K562 (cell line): ENCODE measurements around the gene RBMX. TPM values are rescaled to one million over a fixed set of nuclear protein-coding genes. Genes with fewer than 3 reads are reported as not detected.
A peak's percentile ranks its signal among the peaks of the same experiment; 100 is the strongest.

Experiments used
- ATAC-seq: fragments of 200-7000 bp; cut with Tn5 transposase; 3 replicates; pipeline ENCODE4 v1.9.1; 2020; ENCODE audit warnings: moderate library complexity
- BruUV-seq: library from RNA; stranded (reverse); fragments of 400-500 nt; replicated peaks from 2 replicates; lab custom pipeline; 2021; lab: Mats Ljungman, UMichigan
- CTCF ChIA-PET: fragments of 300-600 bp; formaldehyde crosslinking; extraction: SDS; loops from one replicate; lab custom pipeline; 2021; ENCODE audit warnings: low intra/inter-chr PET ratio; lab: Yijun Ruan, JAX
- POLR2A ChIA-PET: fragments of 300-600, 350-650 bp; sonication (Branson Sonifier 250); formaldehyde crosslinking; extraction: SDS; loops from one replicate; lab custom pipeline; 2021; ENCODE audit warnings: antibody characterized with exemption, inconsistent platforms; lab: Yijun Ruan, JAX
- DNase-seq, 4 experiments: peaks; one replicate each; pipeline versions ENCODE4 v3.0.0 to v3.0.0-alpha.2; 2011 to 2018; ENCODE audit warnings: low spot score in 3 of 4, mixed read lengths in 3 of 4; ENCODE audit errors: extremely low read depth in 1 of 4
- FAIRE-seq: peaks from 2 replicates; lab custom pipeline; 2011; peaks lifted over from hg19 to GRCh38; lab: Jason Lieb, UNC
- H2AFZ ChIP-seq: 2 replicates; pipeline ENCODE4 v1.6.0; 2011; ENCODE audit warnings: low read depth, low read length, control low read depth, inconsistent platforms
- H3K27ac ChIP-seq: fragments of 200-600 bp; 3 replicates; pipeline ENCODE4 v1.8.0; 2011; ENCODE audit warnings: low read depth, mild to moderate bottlenecking, control low read depth, inconsistent platforms, low read length, moderate library complexity, mixed read lengths; ENCODE audit errors: extremely low read depth
- H3K27me3 ChIP-seq, 2 experiments: fragments of 300-600 bp in 1 of 2; 2 replicates in 1 of 2; 3 replicates in 1 of 2; pipeline versions ENCODE4 v1.6.0 to v1.8.0; 2011; ENCODE audit warnings: inconsistent platforms in 2 of 2, low read length in 2 of 2, mild to moderate bottlenecking in 1 of 2, mixed read lengths in 1 of 2, moderate library complexity in 1 of 2; ENCODE audit not compliant: control insufficient read depth in 2 of 2, insufficient read depth in 2 of 2
- H3K36me3 ChIP-seq: fragments of 300-600 bp; 3 replicates; pipeline ENCODE4 v1.8.0; 2011; ENCODE audit warnings: mild to moderate bottlenecking, low read length, inconsistent platforms; ENCODE audit not compliant: control insufficient read depth, insufficient read depth
- H3K4me1 ChIP-seq, 2 experiments: fragments of 200-600 bp in 1 of 2; replicated peaks in 1 of 2; 2 replicates in 1 of 2; 3 replicates in 1 of 2; pipeline versions ENCODE4 v1.5.1 to v1.8.0; 2011; ENCODE audit warnings: inconsistent platforms in 2 of 2, low read length in 2 of 2, mild to moderate bottlenecking in 1 of 2, mixed read lengths in 1 of 2, moderate library complexity in 1 of 2; ENCODE audit not compliant: control insufficient read depth in 2 of 2, insufficient read depth in 2 of 2
- H3K4me2 ChIP-seq: 2 replicates; pipeline ENCODE4 v1.6.1; 2011; ENCODE audit warnings: low read length, control low read depth, inconsistent platforms, mixed read lengths; ENCODE audit not compliant: insufficient read depth
- H3K4me3 ChIP-seq: fragments of 200-600 bp; sonication (generic), shearing (Covaris generic); 2 replicates; pipeline ENCODE4 v1.5.1; 2016; ENCODE audit warnings: control low read depth, inconsistent platforms
- H3K79me2 ChIP-seq: fragments of 200-600 bp; 3 replicates; pipeline ENCODE4 v1.8.0; 2011; ENCODE audit warnings: low read length, inconsistent platforms; ENCODE audit not compliant: control insufficient read depth, insufficient read depth
- H3K9ac ChIP-seq, 2 experiments: 2 replicates each; pipeline versions ENCODE4 v1.6.0 to v1.6.1; 2011; ENCODE audit warnings: low read depth in 2 of 2, low read length in 2 of 2, control low read depth in 1 of 2, inconsistent platforms in 1 of 2, mild to moderate bottlenecking in 1 of 2, mixed read lengths in 1 of 2; ENCODE audit not compliant: insufficient read depth in 1 of 2
- H3K9me1 ChIP-seq: one replicate; pipeline ENCODE4 v1.6.0; 2011; ENCODE audit warnings: inconsistent platforms, mild to moderate bottlenecking, low read length, moderate library complexity; ENCODE audit not compliant: control insufficient read depth, insufficient read depth
- H3K9me3 ChIP-seq: replicated peaks from 2 replicates; pipeline ENCODE4 v1.5.1; 2011; ENCODE audit warnings: low read depth, low read length, inconsistent platforms; ENCODE audit not compliant: control insufficient read depth, insufficient read depth
- H4K20me1 ChIP-seq: replicated peaks from 2 replicates; pipeline ENCODE4 v1.6.1; 2011; ENCODE audit warnings: low read length, inconsistent platforms, mixed read lengths; ENCODE audit not compliant: control insufficient read depth, insufficient read depth
- CXXC5 ChIP-seq: fragments of 250-450 bp; sonication (Bioruptor Pico); IDR thresholded peaks from 2 replicates; pipeline ENCODE4 v1.8.0; 2022; ENCODE audit warnings: inconsistent platforms, mild to moderate bottlenecking, moderate library complexity
- HLTF ChIP-seq: fragments of 450-650 bp; IDR thresholded peaks from 2 replicates; pipeline ENCODE4 v1.6.1; 2016
- HMGN3 ChIP-seq: IDR thresholded peaks from 2 replicates; pipeline ENCODE4 v1.6.1; 2011; ENCODE audit warnings: borderline replicate concordance, low read depth, mild to moderate bottlenecking, mixed read lengths, low read length; ENCODE audit not compliant: insufficient read length; ENCODE audit errors: extremely low read depth
- SPI1 ChIP-seq: IDR thresholded peaks from 2 replicates; pipeline ENCODE4 v1.6.1; 2011; ENCODE audit warnings: low read depth, low read length, control low read depth, borderline replicate concordance
- WGBS: fragments of 100-300 bp; shearing (Covaris generic); methylation state at CpG from one replicate; pipeline ENCODE4 v1.1.6; 2016; ENCODE audit warnings: low coverage, mixed read lengths; ENCODE audit not compliant: insufficient coverage; ENCODE audit errors: missing lambda C conversion rate; 5-methylcytosine and 5-hydroxymethylcytosine counted together
- in situ Hi-C: fragments of 300-500 bp; cut with MboI; formaldehyde crosslinking; loops from 4 replicates; pipeline ENCODE4 v1.15.0; 2018; ENCODE audit warnings: inconsistent platforms, mixed read lengths
- intact Hi-C: fragments of 100-400 bp; cut with micrococcal nuclease; formaldehyde crosslinking; loops from 2 replicates; pipeline ENCODE4 v1.14.2; 2022
- polyA plus RNA-seq, 8 experiments: library from polyadenylated mRNA; depleted of rRNA in 4 of 8; stranded (reverse) in 5 of 8; unstranded in 3 of 8; fragments of >200 nt; fragmentation: Nextera tagmentation in 2 of 8; fragmentation: Illumina TruSeq in 1 of 8; extraction: Ambion mirVana in 2 of 8; extraction: Trizol in 1 of 8; gene quantifications; 2 replicates each; pipeline versions ENCODE4 v1.2.1 to v1.2.3, GENCODE V29; 2011 to 2014; ENCODE audit warnings: inconsistent platforms in 1 of 8, missing spikeins in 1 of 8
- total RNA-seq, 7 experiments: library from RNA; depleted of rRNA in 6 of 7; stranded (reverse); fragments of >200 nt in 6 of 7; fragmentation: Illumina TruSeq in 2 of 7; extraction: Trizol in 2 of 7; gene quantifications; 2 replicates each; pipeline versions ENCODE4 v1.2.1 to v1.2.3, GENCODE V29; 2011 to 2021; ENCODE audit warnings: low replicate concordance in 1 of 7
- TF ChIP-seq, protein P1 (sequence below): sonication (generic); IDR thresholded peaks from 2 replicates; pipeline ENCODE4 v1.6.1; 2016

Gene RBMX
- total and polyA plus RNA-seq, 9 of the 15 experiments (the other 6 are each of a cell fraction or from before 2014, with no cell fraction given), result 405 to 671 (median 540) TPM

DNA sequence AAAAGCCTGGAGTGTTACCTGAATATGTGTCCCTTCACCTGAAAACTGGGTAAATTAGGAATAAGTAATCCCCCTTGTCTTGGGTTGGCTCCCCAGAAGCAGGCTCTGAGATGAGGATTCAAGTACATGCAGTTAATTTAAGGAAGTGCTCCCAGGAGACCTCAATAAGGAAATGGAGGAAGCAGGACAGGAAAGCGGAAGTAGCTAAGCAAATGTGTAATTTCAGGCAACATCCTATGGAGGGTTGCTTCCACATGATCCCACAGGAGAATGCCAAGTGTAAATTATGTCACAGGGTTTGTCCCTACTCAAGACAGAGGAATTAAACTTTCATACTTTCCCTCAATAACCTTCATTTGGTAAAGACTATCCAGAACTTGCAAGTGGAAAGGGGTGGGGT is 51.7 kb downstream of the RBMX start:
- H3K27ac ChIP-seq, result no peak overlapping the region
- H3K4me2 ChIP-seq, result no peak overlapping the region
- no peak overlapping the region for H3K9ac ChIP-seq
- H3K4me3 ChIP-seq, result no peak overlapping the region
- H4K20me1 ChIP-seq, result no peaks in the 10 kb centered on the region
- H2AFZ ChIP-seq, result no peak overlapping the region
- ATAC-seq, result no peak
- DNase-seq, result no peak
- no peaks in the 10 kb centered on the region for H3K36me3 ChIP-seq
- CTCF ChIA-PET, result no interaction called here
- no peak for FAIRE-seq
- in situ Hi-C loops, result no loop called here
- no peaks in the 10 kb centered on the region; a peak in 1 of 5 replicates for H3K4me1 ChIP-seq
- WGBS, result 83% methylated on average over 1 of the region's 1 CpG
- no TSS peak for BruUV-seq
- H3K9me3 ChIP-seq, result no peaks in the 10 kb centered on the region
- intact Hi-C loops, result no loop called here
- no peaks in the 10 kb centered on the region for H3K9me1 ChIP-seq
- no peaks in the 10 kb centered on the region for H3K79me2 ChIP-seq
- TF ChIP-seq SPI1, result peak; percentile 41; the same call in 1 of the 2 replicates
- no peak for TF ChIP-seq HLTF
- no peaks in the 10 kb centered on the region for H3K27me3 ChIP-seq
- POLR2A ChIA-PET, result no interaction called here

GRCh38 chrX:136827026-136827425 is 53.5 kb downstream of the RBMX start:
- 3% methylated on average over 3 of the region's 3 CpGs for WGBS
- ATAC-seq (no peak; the same call in 2 of the 3 replicates), DNase-seq (no peak), FAIRE-seq (no peak)
- Histone ChIP-seq H3K36me3 (no peaks in the 10 kb centered on the region), H2AFZ (no peak overlapping the region), H3K27me3 (no peaks in the 10 kb centered on the region), H3K27ac (no peak overlapping the region), H4K20me1 (no peaks in the 10 kb centered on the region), H3K4me2 (no peak overlapping the region), H3K79me2 (no peaks in the 10 kb centered on the region), H3K4me3 (no peak overlapping the region), H3K9me1 (no peaks in the 10 kb centered on the region), H3K4me1 (no peaks in the 10 kb centered on the region; a peak in 1 of 5 replicates), H3K9me3 (no peaks in the 10 kb centered on the region), H3K9ac (no peak overlapping the region)
- BruUV-seq, result no TSS peak
- ChIA-PET CTCF (no interaction called here), POLR2A (no interaction called here)
- intact Hi-C loops (no loop called here), in situ Hi-C loops (no loop called here)
- TF ChIP-seq HMGN3 (no peak), CXXC5 (CRISPR knock-in tag) (no peak)
- TF ChIP-seq, protein P1, sequence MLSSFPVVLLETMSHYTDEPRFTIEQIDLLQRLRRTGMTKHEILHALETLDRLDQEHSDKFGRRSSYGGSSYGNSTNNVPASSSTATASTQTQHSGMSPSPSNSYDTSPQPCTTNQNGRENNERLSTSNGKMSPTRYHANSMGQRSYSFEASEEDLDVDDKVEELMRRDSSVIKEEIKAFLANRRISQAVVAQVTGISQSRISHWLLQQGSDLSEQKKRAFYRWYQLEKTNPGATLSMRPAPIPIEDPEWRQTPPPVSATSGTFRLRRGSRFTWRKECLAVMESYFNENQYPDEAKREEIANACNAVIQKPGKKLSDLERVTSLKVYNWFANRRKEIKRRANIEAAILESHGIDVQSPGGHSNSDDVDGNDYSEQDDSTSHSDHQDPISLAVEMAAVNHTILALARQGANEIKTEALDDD, result 0 out of 2 replicates have a peak, but pooled peaks have one; percentile 16
